Measurements from ENCODE around the gene GALNT16. TPM values are rescaled to one million over a fixed set of nuclear protein-coding genes. Genes with fewer than 3 reads are reported as not detected.
"Not testable (repeated sequence)": the region's sequence is repeated elsewhere in the genome, so short reads cannot be mapped to it uniquely, and the experiment has no call there.

Gene GALNT16
- 1.6 TPM for total RNA-seq

DNA sequence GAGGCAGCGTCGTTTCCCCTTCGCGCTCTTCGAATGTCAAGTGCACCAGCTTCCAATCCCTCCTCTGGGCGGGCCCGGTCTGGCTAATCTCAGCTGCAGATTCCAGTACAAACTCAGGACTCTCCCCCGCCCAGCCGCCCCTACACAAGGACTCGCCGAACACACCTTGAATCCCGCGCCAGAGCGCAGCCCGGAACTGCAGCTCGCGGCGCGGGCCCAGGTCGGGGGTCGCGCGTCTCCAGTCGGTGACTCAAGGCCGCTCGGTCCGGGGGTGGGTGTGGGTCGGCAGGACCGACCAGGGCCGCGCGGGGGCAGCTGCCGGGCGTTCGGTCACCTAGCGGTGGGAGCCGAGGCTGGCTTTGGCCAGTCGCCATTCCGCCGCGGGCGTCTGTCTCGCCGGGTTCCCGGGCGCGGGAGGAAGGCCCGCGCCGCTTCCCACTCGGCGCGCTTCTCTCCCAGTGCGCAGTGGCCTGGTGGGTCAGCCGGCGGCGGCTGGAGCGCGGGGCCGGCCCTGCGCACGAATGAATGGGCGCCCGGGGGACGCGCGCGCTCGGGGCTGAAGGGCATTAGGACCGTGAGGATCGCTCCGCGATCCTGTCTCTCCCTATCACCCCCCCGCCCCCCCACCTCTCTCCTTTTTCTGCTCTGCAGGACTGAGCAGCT lies at the start of gene GALNT16:
TSS of gene GALNT16 (plus strand) at position 632 of the 663 bp plus-strand sequence. CDS start 133 bp downstream, outside the sequence.
- DNase-seq (ENCODE audit: low spot score), result no peak

DNA sequence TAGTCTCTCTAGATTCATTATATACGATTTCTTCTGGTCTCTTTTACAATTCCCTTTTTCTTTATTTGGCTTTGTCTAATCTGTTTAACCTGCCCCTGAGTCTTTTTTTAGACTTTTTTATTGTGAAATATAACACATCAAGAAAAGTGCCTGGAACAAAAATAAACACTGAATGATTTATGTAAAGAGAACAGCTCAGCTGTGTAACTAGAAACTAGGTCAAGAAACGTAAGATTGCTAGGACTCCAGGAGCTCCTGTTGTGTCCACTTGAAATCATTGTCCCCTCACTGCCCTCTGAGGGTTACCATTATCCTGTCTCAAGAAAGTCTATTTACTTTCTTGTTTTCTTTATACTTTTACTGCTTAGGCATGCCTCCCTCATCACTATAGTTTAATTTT lies 45.6 kb upstream of the GALNT16 start:
- no peak for DNase-seq (ENCODE audit: low spot score)

DNA sequence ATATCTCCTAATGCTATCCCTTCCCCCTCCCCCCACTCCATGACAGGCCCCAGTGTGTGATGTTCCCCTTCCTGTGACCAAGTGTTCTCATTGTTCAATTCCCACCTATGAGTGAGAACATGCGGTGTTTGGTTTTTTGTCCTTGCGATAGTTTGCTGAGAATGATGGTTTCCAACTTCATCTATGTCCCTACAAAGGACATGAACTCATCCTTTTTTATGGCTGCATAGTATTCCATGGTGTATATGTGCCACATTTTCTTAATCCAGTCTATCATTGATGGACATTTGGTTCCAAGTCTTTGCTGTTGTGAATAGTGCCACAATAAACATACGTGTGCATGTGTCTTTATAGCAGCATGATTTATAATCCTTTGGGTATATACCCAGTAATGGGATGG lies 42.3 kb upstream of the GALNT16 start:
- DNase-seq (ENCODE audit: low spot score), result not testable (repeated sequence)

DNA sequence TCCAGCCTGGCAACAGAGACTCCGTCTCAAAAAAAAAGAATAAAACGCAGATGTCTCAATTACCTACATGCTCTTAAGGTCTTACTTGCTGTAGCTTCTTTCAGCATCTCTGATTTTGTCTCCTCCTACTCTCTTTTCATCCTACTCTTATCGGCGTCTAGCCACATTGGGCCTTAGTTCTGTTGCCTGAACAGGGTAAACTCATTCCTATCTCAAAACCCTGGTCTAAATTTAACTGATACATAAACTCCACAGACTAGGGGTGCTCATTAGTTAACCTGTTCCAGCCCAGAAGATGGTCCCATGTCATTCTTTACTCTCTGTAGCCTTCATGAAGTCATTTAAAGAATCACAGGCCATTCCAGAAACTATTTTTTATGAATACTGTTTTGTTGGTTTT lies 35.0 kb upstream of the GALNT16 start:
- DNase-seq (ENCODE audit: low spot score), result no peak

DNA sequence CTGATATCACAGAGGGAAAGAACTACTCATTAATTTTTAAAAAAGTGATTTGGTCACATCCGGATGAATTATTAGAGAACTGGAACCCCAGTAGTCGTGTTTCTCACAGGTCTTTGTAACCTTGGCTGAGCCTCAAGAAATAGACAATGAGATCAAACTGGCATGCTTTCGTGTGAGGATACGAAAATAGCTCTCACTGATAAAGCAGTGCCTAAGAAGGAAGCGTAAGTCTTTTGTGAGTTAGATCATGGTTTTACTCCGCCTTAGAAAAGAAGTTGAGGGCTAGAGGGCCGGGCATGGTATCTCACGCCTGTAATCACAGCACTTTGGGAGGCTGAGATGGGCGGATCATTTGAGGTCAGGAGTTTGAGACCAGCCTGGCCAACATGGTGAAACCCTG lies 33.8 kb upstream of the GALNT16 start:
- no peak for DNase-seq (ENCODE audit: low spot score)

DNA sequence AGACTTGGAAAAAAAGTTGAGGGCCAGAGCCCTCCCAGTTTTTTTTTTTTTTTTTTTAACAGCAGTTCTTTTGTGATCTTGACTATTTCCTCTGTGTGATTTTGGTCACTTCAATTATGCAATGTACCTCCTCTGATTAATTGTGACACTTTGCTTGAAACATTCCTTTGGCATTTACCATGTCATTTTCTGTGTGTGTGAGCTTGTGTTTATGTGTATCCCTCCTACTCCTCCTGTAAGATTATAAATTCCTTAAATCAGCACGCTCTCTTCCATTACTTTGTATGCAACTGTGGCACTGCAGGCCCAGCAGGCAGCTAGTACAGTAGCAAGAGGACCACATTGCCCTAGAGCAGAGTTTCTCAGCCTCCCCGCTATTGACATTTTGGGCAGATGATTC lies 33.2 kb upstream of the GALNT16 start:
- DNase-seq (ENCODE audit: low spot score), result no peak

DNA sequence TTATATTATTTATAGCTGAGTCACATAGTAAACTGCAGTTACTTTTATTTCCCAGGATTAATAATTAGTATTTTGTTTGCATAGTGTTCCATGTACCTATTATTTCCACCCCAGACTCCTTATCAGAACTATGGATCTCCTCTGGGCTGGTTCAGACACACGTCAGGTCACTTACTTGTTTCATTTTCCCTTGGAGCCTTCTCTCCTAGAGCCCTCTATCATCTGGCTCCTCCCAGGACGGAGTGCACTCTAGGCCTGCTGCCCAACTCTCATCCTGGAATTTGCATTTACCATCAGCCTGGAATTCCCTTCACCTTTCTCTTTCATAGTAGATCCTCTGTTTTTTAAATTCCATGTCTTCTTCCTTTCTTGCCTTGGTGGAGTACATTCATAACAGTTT lies 28.5 kb upstream of the GALNT16 start:
- no peak for DNase-seq (ENCODE audit: low spot score)

DNA sequence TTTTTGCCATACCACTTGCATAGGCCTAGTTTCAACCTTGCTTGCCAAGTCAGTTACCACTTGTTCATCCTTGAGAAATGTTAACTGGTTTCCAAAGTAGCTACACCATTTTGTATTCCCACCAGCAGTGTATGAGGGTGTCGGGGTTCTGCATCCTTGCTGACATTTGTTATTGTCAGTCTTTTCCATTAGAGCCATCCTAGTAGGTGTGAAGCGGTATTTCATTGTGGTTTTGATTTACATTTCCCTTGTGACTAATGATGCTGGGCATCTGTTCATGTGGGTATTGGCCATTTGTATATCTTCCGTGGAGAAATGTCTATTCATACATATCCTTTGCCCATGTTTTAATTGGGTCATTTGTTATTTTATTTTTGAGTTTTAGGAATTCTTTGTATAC lies 27.6 kb upstream of the GALNT16 start:
- DNase-seq (ENCODE audit: low spot score), result no peak

DNA sequence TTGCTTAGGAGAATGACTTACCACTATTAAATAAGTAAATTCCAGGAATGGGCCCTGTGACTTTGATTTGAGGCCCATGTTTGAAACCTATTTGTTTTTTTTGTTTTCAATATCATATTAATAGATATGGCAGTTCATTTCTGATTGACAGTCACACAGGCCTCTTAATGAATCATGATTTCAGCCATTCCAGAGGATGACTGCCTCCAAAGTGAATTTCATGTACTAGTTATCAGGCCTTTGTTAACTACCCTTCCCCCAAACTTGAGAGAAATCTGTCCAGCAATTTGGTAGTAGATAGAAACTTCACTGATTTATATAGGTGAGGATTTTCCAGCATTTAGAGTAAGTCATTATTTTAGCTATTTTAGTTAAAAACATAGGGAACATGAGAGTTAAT lies 25.9 kb upstream of the GALNT16 start:
- no peak for DNase-seq (ENCODE audit: low spot score)

DNA sequence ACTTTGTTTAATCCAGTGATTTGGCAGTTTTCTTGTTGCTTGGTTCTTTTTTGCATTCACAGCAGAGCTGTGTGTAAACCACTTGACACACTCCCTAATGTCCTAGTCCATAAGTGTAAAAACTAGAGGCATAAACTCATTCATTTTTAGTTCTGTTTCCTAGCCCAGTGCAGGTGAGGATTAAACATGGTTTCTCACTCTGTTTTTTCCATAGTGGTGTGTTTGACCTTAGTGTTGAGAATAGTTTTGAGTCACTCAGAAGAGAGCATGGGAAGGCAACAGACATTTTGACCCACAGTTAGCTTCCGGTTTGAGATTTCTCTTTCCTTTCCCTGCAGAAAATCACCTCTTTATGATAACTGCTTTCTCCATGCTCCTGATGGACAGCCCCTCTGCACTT lies 24.2 kb upstream of the GALNT16 start:
- DNase-seq (ENCODE audit: low spot score), result no peak

DNA sequence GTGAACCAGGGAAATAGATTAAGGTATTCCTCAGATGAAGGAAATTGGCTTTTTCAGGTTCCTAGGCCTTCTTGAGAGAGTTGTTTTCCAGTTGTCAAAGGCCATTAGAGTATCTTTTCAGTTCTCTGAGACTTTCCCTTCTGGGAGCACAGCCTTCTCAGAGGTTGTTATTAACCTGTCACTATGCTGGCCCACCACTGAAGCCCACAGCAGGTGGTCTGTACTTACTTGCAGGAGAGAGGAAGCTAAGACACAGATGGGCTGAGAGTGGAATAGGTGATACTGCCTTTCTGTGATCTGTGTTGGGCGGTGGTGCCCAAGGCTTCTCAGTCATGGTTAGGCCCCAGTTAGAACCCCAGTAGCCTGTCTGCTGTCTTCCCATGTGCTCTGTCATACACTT lies 22.8 kb upstream of the GALNT16 start:
- DNase-seq (ENCODE audit: low spot score), result no peak

DNA sequence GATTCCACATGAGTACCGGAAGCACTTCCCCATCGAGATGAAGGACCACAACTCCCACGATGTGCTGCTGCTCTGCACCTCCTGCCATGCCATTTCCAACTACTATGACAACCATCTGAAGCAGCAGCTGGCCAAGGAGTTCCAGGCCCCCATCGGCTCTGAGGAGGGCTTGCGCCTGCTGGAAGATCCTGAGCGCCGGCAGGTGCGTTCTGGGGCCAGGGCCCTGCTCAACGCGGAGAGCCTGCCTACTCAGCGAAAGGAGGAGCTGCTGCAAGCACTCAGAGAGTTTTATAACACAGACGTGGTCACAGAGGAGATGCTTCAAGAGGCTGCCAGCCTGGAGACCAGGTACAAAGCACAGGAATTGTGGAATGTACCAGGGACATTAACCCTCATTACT lies 22.4 kb upstream of the GALNT16 start:
- DNase-seq (ENCODE audit: low spot score), result no peak

DNA sequence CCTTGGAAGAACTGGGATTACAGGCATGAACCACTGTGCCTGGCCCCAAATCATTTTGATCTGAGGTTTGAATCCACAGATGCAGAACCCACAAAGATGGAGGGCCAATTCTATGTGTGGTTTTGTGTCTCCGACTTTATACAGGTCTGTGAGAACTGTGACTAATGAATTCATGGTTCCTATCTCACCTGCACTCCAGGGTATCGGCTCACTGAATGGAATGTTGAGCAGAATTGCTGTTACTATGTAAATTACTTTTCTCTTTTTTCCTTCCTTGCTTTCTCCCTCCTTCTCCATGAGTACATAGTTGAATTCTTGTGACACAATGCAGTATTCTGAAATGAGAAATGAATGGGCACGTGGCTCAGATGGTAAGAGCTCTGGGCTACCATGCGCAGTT lies 21.1 kb upstream of the GALNT16 start:
- DNase-seq (ENCODE audit: low spot score), result no peak

DNA sequence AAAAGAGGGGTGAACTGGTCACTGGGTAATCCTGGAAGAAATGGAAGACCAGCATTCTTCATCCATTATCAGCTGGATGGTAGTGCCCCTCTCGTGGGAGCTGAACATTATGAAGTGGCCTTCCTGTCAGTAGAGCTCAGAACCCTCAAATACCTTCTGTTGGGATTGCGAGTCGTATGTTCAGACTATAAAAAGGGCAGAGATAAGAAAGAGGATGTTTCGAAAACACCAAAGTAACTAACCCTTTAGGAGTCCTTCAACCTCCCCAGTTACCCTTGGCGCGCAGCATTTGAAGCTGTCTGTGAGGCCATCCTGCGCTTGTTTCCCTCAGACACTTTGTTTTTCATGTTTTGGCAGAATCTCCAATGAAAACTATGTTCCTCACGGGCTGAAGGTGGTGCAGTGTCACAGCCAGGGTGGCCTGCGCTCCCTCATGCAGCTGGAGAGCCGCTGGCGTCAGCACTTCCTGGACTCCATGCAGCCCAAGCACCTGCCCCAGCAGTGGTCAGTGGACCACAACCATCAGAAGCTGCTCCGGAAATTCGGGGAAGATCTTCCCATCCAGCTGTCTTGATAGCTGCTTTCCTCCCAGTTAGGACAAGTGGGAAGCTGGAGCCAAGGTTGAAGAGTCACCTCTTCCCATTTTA lies 19.3 kb upstream of the GALNT16 start:
- DNase-seq (ENCODE audit: low spot score), result no peak

DNA sequence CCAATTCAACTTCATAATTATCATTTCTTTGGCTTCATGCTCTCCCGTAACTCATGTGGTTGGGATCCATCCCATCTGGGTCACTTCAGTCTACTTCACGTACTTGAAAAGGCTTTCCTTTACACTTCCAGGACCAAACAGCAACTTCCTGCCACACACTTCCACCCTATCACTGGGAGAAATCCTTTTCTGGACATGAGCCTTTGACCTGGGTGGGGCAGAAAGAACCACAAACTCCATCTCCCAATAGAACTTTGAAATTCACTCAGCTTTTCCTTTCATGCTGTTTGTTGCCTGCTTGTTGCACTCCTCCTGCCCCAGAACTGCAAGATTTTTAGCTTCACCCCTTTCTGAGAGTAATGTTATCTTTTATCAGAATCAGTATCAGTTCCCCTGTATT lies 18.4 kb upstream of the GALNT16 start:
- no peak for DNase-seq (ENCODE audit: low spot score)

DNA sequence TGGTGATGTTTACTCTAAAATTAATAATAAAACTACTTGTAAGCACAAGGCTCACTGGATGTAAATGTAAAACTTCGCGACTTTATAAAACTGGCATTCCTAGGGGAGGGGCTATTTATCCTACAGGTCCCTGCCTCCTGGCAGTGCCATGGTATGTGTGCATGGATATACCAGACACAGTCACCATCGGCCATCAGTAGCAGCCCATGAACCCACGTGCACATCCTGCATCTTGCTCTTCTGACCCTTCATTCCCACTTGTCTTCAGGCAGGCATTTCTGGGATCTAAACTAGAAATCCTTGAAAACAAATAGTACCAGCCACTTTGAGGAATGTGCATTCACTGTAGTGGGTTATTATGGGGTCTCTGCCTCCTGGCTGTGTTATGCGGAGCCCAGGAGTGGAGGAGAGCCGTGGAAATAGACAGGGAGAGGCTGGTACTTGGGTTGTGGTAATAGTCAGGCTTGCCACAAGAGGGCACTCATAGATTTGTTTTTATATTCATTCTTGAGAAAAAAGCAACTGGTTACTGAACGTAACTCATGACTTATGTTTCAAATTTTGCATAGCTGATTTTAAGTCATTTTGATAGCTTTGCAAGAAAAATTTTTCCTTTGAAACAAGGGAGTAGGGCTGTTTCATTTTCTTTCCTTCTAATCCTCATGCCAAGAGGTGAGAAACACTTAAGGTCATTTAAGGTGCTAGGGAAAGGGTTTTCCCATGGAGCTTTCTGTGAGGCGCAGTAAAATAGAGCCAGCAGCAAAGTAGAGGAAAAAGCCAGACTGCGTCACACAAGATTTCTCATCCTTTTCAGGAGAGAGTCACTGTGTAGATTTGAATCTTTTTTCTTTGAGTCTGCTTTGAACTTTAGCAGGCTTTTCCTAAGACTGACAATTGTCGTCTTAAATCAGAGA lies 17.4 kb upstream of the GALNT16 start:
- DNase-seq (ENCODE audit: low spot score), result peak; percentile 75

DNA sequence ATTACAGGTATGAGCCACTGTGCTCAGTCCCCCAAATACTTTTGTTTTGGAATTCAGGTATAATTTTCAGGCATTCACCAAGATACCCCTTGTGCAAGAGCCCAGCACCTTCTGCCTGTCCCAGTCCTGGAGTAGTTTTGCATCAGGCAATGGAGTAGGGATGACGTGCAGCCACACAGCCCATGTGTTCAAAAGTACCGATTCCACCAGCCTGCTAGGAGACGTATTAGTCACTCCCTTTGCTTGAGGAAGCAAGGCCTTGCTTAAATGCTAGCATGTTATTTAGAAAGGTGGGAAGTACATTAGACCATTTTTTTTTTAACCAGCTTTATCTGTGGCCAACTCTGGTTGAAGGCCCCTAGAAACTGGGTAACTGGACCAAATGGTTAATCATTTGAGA lies 15.0 kb upstream of the GALNT16 start:
- no peak for DNase-seq (ENCODE audit: low spot score)

DNA sequence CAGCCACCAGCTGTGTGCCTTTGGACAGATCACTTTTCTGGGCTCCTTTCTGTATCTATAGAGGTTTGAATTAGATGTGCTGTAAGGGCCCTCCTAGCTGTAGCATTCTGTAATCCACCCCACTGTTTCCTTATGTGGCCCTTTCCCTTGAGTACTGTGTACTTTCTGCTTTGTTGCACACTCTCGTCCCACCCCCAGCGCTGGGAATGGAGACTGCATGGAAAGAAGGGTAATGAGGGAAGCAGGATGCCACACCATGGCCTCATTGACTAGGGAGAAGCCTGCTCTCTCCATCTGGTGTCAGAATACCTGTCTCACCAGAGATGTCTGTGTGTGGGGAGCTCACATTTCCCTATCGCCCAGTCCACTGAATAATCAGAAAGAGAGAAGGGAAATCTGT lies 13.6 kb upstream of the GALNT16 start:
- DNase-seq (ENCODE audit: low spot score), result no peak

DNA sequence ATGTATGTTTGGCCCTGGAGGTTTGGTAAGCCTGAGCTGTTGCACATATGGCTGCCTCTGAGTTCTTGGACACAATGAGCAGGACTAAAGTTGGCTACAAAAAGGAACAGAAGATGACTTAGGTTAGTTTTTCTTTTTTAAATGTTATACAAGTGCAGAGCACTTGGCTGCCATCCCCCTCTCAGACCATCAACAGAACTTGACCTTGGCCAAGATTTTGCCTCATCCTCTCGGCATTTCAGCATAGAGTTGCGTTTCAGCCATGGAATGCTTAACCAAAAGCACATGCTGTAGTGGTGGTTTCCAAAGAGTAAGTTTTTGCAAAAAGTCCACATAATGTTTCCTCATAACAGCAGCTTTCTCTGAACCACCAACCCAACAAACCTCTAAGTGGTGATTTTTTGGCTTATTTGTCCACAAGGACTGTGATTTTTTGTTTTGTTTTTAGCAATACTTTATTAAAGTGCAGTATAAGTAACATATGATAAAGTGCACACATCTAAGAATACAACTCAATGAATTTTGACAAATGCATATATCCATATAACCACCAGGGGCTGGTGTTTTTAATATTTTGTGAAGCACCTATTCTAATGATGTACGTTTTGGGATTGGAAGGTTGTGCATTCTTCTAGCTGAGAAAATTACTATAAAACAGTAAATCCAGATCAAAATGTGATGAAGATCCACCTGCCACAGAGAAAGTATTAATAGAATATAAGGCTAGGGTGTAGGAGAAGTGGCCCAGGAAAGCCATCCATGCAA lies 12.1 kb upstream of the GALNT16 start:
- peak; percentile 57 for DNase-seq (ENCODE audit: low spot score)

DNA sequence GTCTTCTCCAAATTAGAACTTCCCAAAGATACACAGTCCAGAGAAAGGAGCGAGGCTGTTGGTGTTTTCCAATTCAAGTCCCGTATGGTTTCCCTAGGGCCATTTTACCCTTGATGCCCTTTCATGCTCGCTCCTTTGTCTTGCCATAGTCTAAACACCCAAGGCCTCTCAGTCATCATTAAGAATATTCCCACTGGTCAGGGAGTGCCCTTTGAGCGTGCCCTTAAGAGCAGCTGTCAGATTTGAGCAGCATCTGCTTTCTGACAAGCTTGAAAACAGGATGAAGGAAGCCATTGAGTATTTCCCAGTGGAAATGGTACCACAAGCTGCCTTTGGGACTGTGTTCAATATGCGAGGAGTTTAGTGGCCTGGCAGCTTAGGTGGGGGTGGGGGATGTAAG lies 10.4 kb upstream of the GALNT16 start:
- DNase-seq (ENCODE audit: low spot score), result no peak

DNA sequence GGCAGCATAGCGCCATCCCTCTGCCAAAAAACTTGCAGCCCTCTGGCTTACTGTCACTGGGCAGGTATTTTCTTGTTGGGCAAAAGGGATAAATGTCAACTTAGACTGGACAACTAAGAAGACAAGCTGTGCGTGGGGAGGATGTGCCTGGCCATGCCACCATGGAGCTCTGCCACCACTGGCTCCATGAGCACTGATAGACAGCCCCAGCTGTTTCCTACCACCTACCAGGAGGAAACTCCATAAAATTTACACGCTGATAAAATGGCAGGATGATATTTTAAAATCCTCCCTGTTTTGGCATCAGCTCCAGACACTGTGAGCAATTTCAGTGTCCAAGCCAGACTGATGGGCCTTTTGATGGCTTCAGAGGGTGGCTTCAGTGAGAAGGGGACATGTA lies 7.1 kb upstream of the GALNT16 start:
- no peak for DNase-seq (ENCODE audit: low spot score)

DNA sequence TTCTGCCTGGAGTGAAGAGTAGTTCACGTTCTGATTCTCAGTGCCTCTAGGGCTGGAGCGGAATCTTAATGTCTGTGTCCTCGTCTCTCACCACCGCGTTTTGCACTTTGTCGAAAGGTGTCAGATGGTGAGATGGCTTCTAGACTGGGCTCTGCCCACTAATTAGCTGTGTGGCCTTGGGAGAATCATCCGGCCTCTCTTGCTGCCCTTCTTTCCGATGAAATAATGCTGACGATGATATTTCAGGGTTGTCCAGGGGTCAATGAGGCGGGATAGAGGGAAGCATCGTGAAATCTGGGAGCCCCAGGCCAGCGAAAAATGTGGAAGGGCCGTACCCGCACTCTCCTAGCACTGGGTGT lies 811 bp upstream of the GALNT16 start:
- DNase-seq (ENCODE audit: low spot score), result no peak

Data from ureter (tissue), 1 donor.